Effector CD8-positive, alpha-beta T cell (primary cell): ENCODE data around the gene WWP2.
"Not testable (repeated sequence)": the region's sequence is repeated elsewhere in the genome, so short reads cannot be mapped to it uniquely, and the experiment has no call there.

Source experiments
- DNase-seq: peaks from one replicate; lab custom pipeline; 2025; lab: John Stamatoyannopoulos, UW

The WWP2 gene

DNA sequence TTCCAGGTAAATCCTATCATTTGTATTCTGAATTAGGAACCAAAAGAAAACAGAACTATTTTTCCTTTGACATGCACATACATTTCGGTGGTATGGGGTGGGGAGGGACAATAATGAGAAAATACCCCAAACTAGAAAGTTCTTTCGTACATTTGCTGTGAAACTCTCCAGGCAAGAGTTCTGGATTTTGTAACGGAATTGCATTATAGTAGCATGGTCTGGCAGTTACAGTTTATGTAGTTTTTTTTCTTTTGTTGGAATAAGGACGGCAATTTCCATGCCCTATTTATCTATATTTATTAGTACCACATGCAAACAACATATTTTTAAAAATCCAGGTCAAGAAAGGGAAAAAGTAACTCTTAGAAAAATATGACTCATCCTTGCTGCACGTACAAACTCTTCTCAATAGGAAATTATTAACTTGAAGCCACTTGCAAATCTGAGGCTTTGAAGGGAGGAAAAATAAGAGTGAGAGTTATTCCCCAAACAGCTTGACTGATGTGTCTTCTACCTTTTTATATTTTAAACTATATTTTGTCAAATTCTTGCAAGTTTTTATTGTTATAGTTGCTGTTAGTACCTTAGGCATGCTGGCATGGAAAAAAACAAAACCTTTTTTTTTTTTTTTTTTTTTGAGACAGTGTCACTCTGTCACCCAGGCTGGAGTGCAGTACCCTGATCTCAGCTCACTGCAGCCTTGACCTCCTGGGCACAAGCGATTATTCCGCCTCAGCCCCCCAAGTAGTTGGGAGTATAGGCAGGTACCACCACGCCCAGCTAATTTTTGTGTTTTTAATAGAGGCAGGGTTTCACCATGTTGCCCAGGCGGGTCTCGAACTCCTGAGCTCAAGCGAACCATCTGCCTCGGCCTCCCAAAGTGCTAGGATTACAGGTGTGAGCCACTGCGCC lies 69.3 kb downstream of the WWP2 start:
- DNase-seq, result no peak

DNA sequence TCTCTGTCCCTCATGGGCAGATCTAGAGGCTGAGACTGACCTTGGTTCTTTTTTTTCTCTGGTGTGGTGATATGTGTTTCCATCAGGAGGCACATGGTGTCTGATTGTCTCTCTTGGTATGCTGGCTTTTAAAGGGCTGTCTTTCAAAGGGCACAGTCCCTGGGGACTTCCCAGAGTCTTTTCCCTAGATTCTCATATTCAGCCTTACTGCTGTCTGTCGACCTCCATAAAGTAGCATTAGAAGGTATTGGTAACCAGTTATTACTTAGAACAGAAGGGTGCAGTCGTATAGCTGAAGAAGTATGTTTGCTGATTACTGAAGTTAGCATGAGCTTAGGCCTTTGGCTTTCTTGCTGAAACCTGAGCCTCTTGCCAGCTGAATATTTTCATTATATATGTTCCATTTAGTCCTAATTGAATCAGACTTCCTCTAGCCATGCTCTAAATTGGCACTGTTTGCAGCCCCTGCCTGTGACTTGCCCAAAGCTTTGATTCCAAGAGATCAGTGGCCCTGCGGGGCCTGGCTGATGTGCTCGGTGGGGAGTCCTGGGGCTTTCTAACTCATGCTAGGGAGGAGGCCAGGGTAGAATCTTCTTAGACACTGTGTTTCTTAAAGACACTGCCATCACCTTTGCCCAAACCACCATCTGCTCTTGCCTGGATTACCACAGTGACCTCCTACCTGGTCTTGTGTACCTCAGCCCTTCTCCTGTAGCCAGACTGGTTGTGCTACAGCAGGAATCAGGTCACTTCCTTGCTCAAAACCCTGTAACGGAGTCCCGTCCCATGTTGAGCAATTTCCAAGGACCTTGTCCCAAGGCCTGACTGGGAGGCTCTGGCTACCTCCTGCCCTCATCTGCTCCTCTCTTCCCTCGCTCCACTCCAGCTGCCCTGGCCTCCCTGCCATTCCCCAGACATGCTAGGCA lies 71.5 kb downstream of the WWP2 start:
- no peak for DNase-seq

DNA sequence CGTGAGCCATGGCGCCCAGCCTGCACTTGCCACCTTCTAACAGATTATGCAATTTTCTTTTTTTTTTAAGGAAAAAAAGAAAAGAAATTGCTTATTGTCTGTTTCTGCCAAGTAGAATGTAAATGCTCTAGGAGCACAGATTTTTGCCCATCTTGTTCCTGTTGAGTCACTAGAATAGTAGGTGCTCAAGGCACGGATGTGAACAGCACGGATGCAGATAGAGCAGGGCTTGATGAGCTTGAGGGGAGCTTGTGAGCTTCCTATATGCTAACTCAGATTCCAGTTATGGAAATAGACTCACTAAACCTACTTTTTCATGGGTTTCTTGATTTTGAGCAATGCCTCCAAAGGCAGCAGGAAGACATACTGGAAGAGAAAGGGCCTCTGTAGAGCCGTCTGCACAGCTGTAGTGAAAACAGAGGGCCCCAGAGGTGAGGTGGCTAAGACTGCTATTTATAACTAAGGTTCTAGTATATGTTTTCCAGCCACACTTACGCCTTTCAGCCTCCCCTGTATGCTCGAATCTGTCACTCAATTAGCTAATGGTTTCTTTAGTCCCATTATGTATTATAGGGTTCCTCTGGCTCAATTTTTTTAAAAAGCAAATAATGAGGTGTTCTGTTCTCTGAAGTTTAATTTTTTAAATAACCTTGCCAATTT lies 72.8 kb downstream of the WWP2 start:
- no peak for DNase-seq

DNA sequence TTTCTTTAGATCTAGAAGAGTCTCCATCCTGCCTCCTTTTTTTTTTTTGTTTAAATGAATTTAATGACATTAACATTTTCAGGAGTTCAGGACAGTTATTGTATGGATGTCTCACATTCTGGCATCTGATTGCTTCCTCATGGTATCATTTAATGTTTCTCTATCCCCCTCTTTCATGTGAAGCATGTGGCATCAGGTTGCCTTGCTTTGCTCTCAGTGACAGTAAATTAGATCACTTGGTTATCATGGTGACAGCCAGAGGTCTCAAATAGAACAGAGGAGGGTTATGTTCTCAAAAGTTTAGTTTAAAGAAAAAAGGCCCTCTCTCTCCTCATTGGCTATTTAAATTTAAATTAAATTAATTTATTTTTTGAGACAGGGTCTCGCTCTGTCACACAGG lies 74.1 kb downstream of the WWP2 start:
- no peak for DNase-seq

DNA sequence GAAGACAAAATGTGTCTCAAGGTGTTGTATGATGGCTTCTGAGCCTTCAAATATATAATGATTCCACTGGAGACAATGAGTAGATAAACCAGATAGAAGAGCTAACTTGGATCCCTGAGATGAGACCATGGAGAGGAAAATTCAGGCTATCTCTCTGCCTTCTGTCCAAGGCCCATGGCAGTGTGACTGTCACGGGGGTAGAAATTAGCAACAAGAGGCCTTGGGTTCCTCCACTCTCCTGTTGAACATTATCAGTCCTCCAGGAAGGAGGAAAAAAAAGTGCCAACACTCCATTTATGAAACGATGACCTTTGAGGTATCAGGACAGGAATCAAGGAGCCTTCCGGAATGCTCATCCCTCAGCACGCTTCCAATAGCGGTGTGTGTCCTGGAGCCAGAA lies 75.2 kb downstream of the WWP2 start:
- DNase-seq, result no peak

DNA sequence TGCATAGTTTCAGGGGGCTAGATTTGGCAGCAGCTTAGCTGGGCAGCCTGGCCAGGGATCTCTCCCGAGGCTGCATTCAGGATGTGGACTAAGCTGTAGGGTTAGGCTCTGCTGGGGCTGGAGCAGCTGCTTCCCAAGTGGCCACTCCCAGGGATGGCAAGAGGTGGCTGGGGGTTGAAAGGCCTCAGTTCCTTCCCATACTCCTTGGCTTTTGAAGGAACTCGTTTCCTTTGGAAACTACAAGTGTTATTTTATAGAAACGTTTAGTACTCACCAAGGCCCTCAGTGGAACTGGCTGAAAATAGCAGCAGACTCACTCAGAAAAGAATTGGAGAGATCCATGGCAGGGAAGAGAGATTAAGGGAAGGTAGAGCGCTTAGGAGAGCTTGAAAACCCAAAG lies 76.4 kb downstream of the WWP2 start:
- DNase-seq, result no peak

DNA sequence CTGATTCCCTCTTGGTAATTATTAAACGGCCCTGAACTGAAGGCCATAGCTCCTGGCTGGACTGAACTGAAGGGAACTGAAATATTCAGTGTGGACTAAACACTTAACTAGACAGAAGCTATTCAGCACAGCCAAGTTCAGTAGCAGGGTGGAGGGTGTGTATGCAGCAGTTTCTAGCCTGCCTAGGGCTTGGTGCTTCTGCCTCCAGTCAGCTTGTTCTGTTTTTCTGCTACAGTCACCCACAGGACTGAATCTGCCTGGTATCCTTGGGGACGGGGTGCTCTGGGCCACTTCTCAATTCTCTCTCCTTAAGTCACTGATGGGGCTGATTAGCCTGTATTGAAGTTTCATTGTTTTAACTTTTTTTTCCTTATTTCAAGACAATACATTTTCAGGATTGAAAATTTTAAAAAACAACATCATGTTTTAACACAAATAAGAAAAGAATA lies 77.1 kb downstream of the WWP2 start:
- no peak for DNase-seq

DNA sequence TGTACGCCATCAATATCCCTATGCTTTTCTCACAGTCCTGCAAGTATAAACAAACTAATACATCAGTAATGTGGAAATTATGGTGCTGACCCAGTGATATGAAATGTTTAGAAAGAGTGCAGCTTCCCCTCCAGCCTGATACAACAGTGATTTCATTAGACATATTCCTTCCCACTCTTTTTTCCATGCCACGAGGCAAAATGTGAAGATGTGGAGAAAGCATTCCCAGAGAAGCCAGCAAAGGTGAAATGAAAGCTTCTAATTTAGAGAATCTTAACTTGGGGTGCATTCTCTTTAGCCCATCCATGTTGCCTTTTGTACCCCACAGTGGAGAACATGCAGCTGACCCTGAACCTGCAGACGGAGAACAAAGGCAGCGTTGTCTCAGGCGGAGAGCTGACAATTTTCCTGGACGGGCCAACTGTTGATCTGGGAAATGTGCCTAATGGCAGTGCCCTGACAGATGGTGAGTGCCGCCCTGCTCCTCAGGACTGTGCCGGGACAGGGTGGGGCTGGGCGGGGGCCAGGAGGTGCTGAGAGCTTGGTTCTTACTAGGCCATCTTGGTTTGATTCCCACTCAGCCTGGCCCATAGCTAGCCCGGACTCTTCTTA lies 77.8 kb downstream of the WWP2 start:
- no peak for DNase-seq

DNA sequence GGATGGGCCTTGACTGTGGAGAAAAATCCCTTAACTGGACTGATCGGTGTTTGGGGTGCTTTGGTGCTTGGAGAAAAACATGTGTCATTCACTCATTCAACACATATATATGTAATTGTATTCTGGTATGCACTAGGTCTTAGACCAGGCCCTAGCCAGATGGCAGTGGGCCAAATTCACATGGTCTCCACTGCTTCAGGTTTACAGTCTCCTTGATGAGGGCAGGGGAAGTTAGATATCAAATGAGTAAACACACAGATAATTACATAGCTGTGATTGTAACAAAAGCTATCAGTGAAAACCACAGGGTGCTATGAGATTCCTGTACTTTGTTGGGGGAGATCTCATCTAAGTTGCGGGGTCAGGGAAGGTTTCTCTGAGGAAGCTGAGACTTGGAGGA lies 78.8 kb downstream of the WWP2 start:
- no peak for DNase-seq

DNA sequence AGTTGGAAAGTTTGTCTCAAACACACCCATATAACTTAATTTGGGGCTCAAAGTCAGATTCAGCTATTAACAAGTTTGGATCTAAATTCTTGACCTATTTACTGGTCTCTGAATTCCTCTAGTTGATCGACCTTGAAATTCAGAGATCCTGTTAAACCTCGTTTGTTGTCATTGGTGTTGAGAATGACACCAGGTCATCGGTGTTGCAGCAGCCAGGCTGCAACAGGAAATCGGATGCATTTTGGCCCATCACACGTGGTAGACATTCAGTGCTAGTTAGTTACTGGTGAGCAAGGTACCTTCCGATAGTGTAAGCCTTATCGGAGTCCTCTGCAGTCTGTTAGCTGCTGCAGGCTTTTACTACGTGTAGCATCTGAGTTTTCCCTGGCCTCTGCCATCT lies 82.3 kb downstream of the WWP2 start:
- DNase-seq, result no peak

DNA sequence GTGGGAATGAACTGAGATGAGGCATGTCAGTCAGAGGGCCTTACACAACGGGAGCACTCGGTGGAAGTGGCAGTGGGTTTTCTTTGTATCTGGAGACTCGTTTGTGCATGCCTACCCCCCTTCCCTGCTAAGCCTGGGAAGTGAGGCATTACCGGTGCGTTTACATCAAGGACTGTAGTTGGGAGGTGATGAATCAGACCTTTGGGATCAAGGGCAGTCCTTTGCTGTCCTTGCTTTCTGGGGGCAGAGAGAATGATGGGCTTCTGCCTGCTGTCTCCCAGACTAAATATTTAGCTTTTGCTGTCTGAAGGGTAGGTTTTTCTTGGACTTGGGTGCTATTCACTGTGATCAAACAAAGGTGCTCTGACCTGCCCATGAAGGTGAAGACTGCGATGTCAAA lies 83.0 kb downstream of the WWP2 start:
- no peak for DNase-seq

DNA sequence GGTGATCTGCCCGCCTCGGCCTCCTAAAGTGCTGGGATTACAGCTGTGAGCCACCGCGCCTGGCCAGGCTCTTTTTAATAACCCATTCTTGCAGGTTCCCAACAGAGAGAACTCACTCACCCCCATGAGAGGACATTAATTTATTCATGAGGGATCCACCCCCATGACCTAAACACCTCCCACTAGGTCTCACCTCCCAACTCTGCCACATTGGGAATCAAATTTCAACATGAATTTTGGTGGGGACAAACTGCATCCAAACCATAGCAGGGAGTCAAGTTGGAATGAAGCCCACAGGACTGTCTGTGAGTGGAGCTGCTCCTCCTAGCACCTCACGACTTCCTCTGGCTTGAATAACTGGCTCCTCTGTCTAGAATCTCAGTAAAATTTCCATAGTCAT lies 85.5 kb downstream of the WWP2 start:
- DNase-seq, result no peak

DNA sequence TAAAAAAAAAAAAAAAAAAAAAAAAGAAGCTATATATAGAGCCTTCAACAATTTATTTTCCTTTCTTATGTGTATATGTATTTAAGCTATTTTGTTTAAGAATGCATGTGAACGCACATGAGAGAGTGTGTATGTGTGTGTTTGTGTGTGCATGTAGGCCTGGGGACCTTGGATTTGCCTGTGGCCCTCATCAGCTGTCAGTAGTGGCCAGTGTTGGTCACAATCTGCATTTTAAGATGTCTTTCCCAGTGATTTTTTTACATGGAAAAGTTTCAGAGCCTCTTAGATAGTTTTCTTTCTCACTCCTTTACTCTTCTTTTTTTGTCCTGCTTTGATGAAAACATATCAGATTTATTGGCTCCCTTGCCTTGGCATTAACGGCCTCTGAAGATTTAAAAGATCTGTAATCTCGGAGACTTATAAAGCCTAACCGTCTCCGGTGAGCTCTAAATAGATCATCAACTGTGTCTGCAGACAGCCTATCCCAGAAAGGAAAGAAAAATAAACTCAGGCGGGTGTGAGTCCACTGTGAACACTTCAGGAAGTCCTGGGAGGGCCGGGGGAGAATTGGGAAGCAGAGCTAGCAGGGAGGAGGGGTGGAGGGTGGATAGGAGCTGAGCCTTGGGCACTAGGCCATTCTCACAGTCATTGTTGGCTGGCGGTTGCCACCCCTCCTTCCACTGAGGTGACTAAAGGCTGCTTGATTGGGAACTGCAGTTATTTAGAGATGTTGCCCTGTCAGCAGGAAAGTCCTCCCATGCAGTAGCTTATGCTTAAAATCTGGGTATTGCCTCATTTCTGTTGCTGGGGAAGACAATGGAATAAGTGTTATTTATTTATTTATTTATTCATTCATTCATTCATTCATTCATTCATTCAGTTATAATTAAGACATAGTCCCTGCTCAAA lies 86.8 kb downstream of the WWP2 start:
- no peak for DNase-seq

DNA sequence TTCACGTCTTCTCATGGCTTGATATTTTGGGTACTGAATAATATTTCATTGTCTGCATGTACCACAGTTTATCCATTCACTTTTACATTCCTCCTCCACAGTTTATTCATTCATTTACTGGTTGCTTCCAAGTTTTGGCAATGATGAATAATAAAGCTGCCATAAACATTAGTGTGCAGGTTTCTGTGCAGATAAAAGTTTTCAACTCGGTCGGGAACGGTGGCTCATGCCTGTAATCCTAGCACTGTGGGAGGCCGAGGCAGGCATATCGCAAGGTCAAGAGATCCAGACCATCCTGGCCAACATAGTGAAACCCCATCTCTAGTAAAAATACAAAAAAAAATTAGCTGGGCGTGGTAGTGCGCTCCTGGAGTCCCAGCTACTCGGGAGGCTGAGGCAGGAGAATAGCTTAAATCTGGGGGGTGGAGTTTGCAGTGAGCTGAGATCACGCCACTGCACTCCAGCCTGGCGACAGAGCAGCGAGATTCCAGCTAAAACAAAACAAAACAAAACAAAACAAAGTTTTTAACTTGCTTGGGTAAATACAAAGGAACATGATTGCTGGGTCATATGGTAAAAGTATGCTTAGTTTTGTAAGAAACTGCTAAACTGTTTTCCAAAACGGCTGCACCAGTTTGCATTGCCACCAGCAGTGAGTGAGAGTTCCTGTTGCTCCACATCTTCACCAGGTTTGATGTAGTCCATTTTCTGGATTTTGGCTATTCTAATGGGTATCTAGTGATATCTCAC lies 89.5 kb downstream of the WWP2 start:
- no peak for DNase-seq

DNA sequence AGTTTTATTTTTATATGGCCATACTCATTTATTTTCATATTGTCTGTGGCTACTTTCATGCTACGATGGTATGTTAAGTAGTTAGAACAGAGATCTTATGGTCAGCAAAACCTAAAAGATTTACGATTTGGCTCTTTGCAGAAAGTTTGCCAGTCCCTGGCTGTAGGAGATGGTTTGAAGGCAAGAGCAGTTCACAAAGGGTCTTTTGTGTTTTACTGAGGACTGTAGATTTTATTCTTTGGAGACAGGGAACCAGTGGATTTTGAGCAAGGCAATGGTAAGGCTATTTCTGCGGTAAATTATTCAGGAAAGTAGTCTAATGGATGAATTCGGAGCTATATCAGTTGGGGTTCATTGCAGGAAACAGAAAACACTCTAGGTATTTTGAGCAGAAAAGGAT lies 90.7 kb downstream of the WWP2 start:
- no peak for DNase-seq

DNA sequence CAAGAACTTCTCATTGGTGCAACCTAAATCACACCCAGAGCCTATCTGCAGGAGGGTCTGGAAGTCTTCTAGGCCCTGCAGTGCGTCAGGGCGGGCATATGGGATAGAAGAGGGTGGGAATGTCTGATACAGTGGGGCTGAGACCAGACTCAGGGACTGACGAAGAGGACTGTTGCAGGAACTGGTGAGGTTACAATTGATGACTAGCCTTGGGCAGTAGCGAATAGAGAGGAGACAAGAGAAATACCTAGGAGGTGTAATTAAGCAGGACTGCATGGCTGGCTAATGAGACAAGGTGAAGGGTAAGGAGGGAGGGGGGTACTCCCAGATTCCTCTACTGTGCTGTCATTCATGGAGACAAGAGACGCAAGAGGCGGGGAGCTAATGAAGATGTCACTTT lies 91.3 kb downstream of the WWP2 start:
- DNase-seq, result no peak

DNA sequence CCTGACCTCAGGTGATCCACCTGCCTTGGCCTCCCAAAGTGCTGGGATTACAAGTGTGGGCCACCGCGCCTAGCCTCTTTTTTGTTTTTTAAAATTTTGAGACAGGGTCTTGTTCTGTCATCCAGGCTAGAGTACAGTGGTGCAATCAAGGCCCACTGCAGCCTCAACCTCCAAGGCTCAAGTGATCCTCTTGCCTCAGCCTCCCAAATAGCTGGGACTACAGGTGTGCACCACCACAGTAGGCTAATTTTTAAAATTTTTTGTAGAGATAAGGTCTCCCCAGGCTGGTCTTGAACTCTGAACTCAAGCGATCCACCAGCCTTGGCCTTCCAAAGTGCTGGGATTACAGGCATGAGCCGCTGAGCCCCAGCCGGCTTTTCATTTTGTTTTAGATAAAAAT lies 92.6 kb downstream of the WWP2 start:
- not testable (repeated sequence) for DNase-seq

DNA sequence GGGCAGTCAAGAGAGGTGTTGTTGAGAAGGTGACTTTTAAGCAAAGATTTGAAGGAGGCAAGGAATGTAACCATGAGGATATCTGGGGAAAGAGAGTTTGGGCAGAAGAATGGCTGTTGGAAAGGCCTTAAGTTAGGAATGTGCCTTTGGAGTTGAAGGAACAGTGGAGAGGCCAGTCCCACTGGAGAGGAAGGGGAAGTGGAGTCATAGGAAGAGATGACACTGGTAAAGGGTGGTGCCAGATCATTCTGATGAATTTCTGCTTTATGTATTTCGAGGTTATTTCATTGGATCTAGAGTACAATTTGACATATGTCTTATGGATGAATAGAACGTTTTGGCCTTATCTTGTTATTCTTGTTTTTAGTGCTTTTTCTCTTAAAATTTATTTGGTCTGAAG lies 93.5 kb downstream of the WWP2 start:
- DNase-seq, result no peak

DNA sequence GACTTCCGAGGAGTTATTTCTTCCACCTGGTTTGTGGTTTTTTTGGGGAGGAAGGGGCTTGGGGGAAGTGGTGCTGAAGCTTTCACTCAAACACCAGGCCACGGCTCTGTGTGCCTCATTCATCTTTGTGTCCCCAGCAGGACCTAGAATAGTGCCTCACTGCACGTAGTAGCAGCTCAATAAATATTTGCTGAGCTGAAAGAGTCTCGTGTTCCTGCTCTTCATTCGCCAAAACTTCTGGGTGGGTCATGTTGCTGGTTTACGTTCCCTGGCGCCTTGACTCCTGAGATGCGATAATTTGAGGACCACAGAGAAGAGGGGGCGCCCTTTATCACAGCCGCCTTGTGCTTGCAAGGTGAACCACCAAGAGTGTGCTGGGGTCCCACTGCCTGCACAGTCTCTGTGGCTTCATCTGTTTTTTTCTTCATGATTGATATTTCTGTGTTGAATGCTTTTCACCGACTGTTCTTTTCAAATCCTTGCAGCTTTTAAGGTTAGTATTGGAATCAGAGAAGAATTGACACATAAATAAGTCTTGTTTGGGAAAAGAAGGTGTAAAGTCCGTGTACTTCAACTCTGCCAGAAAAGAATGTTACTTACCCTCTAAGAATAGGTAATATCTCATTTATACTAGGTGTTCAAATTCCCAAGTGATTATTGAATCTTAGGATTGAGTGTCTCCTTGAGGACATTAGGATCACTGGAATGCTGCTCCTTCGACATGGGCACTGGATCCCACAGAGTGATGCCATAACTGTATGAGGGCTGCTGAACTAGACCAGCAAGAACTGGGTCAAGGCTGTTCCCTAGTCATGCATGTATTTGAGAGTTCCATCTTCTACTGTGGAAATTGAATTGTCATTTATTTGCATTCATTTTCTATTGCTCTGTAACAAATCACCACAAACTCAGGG lies 96.3 kb downstream of the WWP2 start:
- no peak for DNase-seq
